Panc1 (cell line): ENCODE data around the gene ROBO4.

Source experiments
- CTCF ChIP-seq: fragments of 450-650 bp; IDR thresholded peaks from 2 replicates; pipeline ENCODE4 v1.5.1; 2017; ENCODE audit warnings: mild to moderate bottlenecking
- POLR2AphosphoS5 ChIP-seq: IDR thresholded peaks from 2 replicates; pipeline ENCODE4 v1.6.1; 2012; ENCODE audit warnings: mild to moderate bottlenecking, low read depth, low read length, moderate library complexity

GRCh38 chr11:124875943-124876817, 21.5 kb downstream of the ROBO4 start:
- peak; percentile 98 for TF ChIP-seq CTCF
- TF ChIP-seq POLR2AphosphoS5 = 0 out of 2 replicates have a peak, but pooled peaks have one; percentile 65
